HG02588 (cell line): ENCODE measurements around the gene HOXA13.

Experiments used
- ATAC-seq: cut with Tn5 transposase; IDR thresholded peaks from one replicate; pipeline ENCODE4 v1.9.1; 2021; ENCODE audit warnings: mild to moderate bottlenecking, moderate library complexity; ENCODE audit not compliant: unreplicated experiment

The HOXA13 gene

GRCh38 chr7:27193335-27194001, 6.4 kb downstream of the HOXA13 start:
- ATAC-seq, result no peak

GRCh38 chr7:27192546-27193334, 7.2 kb downstream of the HOXA13 start:
- no peak for ATAC-seq

GRCh38 chr7:27191833-27192545, 7.9 kb downstream of the HOXA13 start:
- ATAC-seq, result no peak

DNA sequence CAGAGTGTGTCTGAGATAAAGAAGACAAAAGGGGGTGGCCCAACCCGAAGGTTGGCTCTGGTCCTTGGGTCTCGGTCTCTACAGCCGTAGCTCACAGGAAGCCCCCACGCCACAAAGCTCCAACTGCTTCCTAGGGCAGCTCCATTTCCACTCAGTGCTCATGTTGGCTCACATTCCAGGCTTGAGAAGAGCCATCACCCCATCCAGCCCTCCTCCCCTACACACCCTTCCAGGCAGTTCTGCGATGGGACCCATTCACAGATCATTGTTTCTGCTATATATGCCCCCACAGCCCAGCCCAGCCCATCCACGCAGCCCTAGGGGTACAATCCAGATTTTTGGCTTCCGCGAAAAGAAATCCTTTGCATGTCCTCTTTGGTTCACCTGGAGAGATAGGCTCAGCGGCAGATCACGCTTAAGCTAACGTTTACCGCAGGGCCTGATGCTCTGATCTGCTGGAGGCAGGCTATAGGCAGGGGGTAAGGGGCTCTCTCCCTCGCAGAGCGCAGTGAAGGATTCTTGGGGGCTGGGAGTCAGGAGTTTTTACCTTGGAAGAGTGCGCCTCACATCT, 8.6 kb downstream of the HOXA13 start:
- no peak for ATAC-seq

DNA sequence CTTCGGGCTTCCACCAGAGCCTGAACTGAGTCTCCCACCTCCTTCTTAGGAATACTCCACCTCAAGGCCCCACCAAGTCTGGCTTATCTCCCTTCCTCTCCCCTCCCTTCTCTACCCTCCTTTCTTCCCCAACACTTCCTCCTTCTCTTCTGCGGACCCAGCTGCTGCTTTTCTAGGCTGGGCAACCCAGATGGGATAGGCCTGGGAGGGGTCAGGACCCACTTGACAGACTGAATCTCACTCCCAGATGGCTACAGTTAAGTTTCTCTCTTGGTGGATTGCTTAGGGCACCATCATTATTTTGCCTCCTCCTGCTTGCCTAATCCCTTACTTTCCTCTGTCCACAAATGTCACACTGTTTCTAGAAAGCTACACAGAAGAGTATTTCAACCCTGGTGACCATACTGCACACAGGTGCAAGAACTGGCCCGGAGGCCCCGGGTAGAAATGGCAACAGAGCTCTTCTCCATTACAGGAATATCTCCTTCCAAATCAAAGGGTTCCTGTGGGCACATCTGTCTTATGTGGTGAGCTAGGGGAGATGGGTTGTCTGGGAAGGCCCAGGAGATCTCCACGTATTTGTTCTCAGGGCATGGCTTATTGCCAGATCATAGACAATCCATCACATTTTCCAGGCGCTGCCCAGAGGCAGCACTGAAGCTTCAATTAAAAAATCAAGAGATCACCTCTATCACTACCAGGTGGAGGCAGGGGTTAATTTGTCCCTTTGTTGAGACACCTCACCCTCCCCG, 9.7 kb downstream of the HOXA13 start:
- no peak for ATAC-seq

- no peak for ATAC-seq
Observed at GRCh38 chr7:27189295-27189996, 10.4 kb downstream of the HOXA13 start.

- no peak for ATAC-seq
Observed at GRCh38 chr7:27188386-27189294, 11.3 kb downstream of the HOXA13 start.

- no peak for ATAC-seq
Observed at GRCh38 chr7:27187475-27188385, 12.2 kb downstream of the HOXA13 start.

- no peak for ATAC-seq
Observed at GRCh38 chr7:27186668-27187474, 13.0 kb downstream of the HOXA13 start.

GRCh38 chr7:27185854-27186667, 13.8 kb downstream of the HOXA13 start:
- no peak for ATAC-seq

DNA sequence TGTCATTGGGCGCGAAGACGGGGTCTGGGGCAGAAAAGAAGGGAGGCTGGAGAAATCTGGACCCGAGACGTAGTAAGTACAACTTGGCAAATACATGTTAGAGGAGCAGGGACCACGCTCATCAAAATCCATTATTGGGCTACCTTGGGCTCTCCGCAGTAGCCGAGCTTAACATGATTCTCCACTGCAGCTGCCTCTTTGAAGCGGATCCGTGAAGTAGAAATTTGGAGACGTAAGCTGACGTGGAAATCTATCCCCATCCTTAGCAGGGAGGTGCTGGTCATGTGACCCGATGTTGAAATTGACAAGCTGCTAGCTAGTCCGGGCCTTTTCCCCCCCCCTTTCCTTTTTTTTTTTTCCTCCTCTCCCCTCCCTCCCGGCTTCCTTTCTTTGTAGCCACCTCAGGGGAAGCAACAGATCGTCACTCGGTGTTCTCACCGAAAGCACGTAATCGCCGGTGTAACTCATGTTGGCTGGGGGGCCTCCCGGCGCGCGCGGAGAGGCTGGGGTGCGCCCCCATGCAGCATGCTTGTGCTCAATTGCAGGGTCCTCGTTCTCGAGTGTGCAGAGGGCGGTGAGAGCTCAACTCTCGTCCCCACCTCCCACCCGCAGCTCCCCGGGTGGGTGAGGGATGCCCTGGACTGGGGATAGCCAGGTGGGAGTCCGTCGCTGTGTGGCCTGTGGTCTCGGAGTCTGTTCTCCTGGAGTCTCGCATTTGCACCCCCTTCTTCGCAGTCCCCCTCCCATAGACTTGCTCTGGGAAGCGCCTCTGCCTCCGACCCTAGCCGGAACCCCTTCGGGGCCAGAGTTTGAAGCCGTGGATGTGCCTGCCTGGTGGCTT, 14.7 kb downstream of the HOXA13 start, which contains the start of gene HOXA11:
HOXA11 (minus strand) TSS at position 220 of the 841 bp plus-strand sequence; CDS start at position 132, 88 bp downstream.
- no peak for ATAC-seq

DNA sequence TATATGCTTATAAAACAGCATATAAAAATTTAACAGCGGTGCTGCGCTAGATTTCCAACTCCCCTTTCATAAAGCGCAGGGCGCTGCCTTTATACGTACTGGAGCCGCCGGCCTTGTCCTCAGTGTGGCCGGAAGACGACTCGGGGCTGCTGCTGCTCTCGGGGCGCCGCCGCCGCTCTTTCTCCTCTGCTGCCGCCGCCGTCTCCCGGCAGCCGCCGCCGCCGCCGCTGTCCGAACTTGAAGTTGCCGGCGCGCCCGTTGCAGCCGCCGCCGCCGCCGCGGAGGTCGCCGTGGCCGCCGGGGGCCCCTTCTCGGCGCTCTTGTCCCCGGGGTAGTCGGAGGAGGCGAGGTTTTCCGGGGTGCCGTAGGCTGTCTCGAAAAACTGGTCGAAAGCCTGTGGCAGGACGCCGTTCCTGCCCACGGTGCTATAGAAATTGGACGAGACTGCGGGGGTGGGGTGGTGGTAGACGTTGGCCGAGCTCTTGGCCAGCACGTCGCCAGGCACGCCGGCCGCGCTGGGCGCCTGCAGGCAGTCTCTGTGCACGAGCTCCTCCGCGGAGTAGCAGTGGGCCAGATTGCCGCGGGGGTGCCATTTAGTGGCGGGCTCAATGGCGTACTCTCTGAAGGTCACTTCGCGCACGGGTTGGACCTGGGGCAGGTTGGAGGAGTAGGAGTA, 15.4 kb downstream of the HOXA13 start:
- no peak for ATAC-seq

- ATAC-seq, result no peak
Observed at GRCh38 chr7:27183682-27184336, 16.1 kb downstream of the HOXA13 start.
